ENCODE measurements around the gene SLC2A4RG. TPM values are rescaled to one million over a fixed set of nuclear protein-coding genes. Genes with fewer than 3 reads are reported as not detected.

Gene SLC2A4RG
- total RNA-seq, 1 donor from 2014 or later: 5.9 TPM

DNA sequence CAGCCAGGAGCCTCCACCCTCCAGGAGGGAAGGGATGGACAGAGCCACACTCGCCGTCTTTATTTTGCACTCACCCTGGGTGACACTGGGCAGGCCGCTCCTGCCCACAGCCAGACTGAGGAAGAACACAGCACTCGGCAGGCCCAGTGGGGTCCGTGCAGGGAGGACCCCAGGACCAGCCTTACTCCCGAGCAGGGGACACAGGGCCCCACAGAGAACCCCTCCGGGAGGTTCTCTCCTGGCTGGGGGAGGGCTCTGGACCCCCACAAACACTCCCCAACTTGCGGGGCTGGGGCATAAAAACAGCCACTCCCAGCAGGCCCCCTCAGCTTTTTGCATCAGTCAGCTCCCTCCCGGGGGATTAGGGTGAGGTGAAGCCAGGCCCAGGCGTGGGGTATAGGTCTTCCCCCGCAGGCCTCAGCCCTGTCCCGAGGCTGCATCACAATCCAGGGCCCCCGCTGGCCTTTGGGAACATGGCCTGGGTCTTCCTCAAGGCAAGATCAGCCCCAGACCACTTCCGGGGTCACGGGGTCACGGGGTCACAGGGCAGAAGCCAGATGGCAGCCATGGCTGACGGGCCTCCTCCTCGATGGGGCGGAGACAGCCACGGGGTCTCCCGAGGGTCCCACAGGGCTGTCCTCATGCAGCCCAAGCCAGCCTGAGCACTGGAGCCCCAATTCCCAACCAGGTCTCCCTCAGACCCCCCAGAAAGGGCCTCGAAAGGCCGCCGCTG, 39.9 kb upstream of the SLC2A4RG start:
- DNase-seq (ENCODE audit: low read depth in 2 of 2): no peak

DNA sequence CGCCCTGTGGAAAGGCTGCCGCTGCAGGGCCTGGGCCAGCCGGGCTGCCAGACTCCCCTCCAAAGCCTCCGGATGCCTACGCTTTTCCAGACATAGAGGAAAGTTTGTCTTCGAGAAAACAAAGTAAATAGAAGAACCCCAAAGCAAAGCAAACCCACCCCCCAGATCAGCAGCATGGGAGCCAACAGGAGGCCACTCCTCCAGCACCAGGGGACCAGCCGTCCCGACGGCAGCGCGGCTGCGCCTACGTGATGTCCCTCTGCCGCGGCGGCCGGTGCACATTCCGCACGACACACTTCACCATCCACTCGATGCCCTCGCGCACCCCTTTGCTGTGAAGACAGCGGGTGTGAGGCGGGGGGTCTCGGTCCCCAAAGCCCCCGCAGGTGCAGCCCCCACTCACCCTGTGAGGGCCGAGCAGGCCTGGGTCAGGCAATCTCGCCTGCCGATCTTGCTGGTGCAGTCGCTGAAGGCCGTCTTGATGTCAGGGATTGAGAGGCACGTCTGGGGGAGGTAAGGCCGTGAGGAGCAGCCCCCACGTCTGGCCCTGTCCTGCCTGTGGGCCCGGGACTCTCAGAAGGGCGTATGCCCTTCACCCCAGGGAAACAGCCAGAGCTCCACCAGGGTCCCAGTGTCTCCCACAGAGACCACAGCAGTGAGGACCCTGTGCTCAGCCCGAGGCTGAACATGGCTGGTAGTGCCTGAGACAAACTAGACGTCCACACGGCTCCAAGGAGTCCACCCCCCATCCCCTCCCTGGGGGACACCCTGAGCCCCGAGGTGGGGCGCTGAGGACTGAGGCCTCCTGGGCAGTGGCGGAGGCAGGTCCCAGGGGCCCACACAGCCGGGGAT, 39.2 kb upstream of the SLC2A4RG start:
- DNase-seq (ENCODE audit: low read depth in 2 of 2): no peak

DNA sequence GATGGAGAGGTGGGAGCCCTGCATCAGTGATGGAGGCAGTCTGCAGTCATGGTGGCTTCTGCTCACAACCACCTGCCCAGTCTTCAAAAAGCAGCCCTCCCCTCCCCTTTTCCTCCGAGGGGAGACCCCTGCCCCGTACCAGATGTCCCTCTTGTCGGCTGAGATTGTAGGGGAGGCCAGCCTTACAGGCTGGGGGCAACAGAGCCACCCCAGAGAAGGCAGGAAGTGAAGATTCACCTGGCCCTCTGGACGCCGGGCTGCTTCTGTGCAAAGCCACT, 38.6 kb upstream of the SLC2A4RG start:
- no peak for DNase-seq (ENCODE audit: low read depth in 2 of 2)

DNA sequence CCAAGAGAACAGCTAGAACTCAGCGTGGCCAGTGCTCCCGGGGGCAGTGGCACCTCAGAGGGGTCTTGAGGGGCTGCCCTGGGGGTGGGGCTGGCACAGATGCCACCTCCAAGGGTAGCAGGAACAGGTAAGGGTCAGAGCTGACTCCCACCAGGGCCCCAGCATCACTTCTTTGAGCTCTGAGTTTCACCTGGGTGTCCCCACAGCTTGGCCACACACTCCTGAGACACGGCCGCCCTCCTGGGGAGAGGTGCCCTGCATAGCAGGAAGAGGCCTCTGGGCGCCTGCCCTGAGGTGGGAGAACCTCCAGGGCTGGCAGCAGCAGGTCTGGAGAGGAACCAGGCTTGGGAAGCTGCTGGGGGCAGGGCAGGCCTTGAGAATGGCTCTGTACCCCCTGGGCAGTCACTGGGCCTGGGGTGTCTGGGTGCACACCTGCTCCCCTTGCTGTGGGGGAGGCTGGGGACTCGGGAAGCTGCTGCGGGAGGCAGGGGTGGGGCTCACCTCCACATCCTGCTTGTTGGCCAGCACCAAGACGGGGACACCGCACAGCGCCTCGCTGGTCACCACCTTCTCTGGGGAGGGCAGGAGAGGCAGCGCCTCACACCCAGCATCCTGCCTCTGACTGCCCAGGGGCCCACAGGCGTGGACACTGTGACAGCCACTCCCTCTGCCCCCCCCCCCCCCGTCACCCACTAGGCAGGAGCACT, 38.1 kb upstream of the SLC2A4RG start:
- no peak for DNase-seq (ENCODE audit: low read depth in 2 of 2)

DNA sequence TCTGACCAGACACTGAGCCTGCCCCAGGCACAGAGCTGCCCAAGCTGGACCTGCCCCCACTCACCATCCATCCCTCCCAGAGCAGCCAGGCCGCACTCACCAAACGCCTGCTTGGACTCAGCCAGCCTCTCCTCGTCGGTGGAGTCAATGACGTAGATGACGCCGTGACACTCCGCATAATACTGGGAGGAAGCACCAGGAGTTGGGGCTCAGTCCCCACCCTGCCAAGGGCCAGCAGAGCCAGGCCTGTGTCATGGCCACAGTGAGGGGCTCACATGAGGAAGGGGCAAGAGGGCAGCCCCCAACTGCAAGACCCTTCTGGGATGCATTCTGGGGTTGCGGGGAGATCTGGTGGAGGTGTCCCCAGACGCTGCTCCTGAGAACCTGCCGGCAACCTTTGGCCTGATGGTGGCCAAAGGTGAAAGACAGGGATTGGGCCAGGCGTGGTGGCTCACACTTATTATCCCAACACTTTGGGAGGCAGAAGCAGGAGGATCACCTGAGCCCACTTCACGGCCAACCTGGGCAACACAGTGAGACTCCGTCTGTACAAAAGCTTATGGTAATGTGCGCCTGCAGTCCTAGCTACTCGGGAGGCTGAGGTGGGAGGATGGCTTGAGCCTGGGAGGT, 37.4 kb upstream of the SLC2A4RG start:
- DNase-seq (ENCODE audit: low read depth in 2 of 2): no peak

DNA sequence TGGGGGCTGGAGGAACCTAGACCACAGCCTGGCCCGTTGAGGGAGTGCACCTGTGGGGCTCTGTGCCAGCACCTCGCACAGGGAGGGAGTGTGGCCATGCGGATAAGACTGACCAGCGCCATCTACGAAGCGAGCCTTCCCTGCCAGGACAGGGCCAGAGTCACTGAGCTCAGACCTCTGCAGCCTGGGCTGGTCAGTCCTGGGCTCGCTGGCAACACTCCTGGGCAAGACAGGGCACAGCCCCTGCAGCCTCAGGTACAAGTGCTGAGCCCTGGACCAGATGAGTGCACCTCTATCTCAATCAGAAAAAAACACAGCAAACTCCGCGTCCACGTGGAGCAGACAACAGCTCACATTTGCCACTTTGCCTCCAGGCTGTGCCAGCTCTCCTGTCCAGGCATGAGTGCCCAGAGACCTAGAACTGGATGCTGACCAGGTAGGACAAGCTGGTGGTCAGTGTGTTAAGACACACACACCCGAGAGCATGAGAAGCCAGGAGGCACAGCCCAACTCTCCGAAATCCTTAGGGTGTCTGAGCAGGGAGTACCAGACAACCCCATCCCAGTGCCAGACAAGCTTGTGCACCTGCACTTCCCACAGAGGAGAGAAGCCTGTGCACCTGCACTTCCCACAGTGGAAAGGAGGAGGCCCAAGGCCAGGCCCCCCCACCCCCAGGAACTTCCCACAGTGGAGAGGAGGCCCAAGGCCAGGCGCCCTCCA, 36.7 kb upstream of the SLC2A4RG start:
- DNase-seq (ENCODE audit: low read depth in 2 of 2): no peak

DNA sequence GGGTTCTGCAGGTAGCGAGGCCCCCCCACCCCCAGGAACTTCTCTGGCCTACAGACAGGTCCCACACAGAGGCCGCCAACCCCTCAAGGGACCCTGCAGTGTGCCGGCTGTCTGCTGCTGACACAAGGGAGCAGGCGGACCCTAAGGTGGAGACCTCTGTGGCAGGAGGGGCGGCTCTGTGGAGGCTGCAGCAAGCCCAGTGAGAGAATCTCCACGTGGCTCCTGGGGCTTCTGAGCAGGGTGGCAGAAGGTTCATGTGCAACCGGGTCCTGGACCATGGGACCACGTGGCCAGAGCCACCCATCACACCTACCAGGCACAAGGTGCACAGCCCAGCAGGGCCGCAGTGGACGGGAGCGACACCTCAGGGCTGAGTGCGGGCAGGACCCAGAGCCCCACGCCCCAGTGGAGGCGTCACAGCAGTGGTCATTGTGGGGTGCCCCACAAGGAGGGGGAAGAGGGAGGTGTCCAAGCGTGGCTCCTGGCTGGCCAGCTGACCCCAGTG, 36.1 kb upstream of the SLC2A4RG start:
- DNase-seq (ENCODE audit: low read depth in 2 of 2): no peak

DNA sequence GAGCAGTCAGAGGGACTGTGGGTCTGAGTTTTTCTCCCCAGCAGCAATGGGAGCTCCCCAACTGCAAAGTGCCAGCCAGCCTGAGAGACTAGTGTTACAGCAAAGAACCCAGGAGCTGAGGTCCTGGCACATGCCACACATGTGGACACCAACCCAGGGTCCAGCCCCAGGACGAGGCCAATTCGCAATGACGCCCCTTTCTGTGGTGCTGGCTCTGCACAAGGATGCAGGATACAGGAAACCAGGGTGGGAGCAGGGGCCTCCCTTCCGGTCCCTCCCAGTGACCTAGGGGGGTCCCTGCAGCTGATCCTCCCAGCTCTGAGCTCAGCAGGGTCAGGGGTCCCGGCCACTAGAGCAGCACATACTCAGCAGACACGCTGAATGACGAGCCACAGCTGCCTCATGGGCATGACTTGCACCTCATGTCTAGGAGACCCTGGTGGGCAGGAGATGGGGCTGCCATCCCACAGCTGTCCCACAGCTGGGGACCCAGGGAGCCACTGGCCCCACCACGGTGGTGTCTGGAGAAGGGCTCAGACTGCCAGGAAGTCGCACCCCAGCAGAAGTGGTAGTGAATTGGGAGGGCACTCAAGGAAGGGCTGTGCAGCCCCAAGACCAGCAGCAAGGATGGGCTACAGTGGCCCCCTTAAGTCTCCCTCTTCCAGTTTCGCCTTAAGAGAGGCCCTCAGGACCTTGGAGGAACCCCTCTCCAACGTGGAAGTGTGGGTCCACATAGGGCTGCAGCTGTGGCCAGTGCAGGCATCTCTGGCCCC, 35.4 kb upstream of the SLC2A4RG start:
- DNase-seq (ENCODE audit: low read depth in 2 of 2): no peak

DNA sequence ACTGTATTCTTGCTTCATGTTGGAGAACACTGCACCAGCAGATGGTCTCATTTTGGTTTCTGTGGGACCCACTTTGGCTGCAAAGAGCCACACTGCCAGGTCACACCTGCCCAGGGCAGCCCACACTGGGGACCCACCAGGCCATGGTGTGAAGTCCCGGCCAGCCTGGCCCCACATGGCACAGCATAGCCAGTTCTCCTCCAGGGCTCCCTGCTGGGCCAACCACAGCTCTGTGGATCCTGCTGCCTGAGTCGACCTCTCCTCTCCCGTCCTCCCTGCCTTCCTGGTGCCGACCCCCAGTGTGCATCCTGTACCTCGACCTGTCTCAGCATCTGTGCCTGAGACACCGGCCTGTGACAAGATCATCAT, 34.8 kb upstream of the SLC2A4RG start:
- no peak for DNase-seq (ENCODE audit: low read depth in 2 of 2)

DNA sequence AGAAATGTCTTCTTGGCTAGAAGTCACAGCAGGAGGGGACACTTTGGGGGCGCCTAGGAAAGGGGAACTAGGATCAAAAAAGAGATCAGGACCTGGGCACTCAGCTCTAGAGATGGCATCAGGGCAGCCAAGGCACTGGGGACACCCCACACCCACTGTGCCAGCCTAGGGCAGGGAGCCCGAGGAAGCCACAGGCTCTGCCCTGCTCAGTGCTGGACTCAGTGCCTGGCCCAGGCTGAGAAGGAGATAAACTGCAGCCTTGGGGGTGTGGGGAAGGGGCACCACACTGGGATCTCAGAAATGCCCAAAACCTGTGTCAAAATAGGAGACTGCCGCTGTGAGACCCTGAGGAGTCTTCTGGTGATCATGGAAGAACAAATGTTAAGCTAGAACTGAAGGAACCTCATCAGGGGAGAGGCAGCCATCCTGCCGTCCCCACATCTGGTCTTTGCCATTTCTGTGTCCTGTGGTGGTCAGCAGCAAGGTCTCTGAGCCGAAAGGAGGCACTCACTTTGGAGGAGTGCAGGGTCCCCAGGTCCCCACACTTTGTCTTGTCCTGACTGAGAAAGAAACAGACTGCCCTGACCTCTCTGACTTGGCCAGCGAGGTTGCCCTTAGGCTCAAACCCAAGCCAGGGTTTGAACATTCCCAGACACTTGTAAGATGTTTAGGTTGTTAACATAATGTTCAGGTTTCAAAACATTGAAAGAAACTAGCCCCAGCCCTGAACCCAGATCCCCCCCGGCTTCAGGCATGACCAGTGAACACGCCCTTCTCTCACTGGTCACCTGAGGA, 34.1 kb upstream of the SLC2A4RG start:
- DNase-seq (ENCODE audit: low read depth in 2 of 2): no peak

DNA sequence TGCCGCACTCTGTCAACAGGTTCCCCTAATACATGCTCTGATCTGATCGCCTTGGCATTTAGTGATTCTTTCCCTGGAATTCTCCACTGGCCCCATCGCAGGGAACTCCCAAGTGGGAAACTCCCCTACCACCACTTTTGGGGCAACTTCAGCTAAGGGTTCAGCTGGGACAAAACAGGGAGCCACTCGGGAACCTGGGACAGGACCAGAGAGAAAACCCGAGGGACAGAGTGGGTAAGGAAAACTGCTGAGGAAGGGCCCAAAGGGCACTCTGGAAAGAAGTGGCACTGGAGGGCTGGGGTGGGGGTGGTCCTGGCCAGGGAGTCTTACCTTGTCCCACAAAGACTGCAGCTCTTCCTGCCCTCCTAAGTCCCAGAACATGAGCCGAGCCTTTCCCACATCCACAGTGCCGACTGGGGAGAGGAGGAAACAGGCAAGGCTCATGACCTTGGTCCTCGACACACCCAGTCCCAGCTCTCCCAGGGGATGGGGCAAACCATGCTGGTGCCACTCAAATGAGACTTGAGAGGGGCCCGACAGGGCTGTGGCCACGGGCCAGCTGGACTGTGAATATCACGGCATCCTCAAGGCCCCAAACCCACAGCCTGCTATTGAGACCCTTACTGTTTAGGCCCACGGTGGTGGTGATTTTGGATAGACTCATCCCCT, 33.4 kb upstream of the SLC2A4RG start:
- DNase-seq (ENCODE audit: low read depth in 2 of 2): peak in 1 of 2 donors; percentile 5

DNA sequence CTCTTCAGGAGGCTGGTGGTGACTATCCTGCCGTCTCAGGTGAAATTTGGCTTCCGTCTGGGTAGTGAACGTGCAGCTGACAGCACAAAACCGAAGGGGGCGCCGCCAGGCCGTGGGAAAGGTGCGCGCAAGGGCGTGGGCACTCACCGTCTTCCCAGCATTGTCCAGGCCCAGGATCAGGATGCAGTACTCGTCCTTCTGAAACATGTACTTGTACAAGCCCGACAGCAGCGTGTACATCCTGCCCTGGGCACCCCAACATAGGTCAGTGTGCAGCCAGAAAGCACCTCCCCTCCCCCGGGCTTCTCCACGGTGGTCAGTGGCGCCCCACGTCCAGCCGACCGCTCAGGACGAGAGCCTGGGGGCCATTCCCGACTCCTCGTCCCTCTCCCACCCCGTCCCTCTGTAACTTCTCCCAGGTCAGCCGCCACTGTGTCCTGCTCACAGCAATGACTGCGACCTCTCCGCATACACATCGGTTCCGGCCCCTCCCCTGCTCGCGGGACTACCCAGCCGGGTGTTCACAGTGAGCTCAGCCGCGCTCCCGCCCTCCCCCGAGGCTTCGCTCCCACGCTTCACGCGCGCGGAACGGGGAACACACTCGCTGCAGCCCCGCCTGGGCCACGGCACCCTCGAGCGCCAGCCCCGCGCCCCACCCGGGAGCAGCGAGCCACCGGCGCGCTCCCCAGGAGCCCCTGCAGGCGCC, 32.6 kb upstream of the SLC2A4RG start:
- DNase-seq (ENCODE audit: low read depth in 2 of 2): peak; percentile 29 to 67

DNA sequence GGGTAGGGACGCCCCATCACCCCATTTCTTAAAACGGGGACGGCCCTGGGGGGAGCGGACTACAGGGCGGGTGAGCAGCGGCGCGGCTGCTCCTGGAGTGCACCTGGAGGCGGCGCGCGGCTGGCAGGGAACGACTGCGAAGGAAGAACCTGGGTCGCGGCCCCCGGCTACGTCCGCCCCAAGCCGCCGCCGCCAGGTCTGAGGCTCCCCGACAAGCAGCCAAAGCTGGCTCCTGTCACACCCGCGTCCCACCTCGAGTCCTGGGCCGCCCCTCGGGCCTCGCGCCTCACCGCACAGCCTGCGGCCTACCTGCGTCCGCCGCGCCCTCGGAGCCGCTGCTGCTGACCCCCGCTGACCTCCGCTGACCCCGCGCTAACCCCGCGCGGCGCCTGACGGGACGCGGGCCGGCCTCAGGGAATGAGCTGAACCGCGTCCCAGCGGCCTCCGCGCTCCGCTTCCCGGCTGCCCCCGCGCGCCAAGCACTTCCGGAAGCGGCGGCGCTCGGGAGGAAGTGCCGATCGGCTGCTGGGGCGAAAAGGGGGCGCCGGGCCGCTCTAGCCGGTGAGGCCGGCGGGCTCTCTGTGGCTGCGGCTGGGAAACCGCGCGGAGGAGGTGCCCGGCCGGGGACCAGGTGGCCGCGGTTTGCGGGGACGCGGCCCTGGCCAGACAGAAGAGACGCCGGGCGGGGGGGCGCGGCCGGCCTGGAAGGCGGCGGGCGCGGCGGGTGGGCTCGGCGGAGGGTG, 31.8 kb upstream of the SLC2A4RG start, which contains the start of the genes ARFRP1 and ZGPAT:
ARFRP1 (minus strand) TSS at position 419 of the 743 bp plus-strand sequence. CDS start 885 bp downstream, outside the sequence.
ZGPAT (plus strand) TSS at position 482 of the 743 bp plus-strand sequence. CDS start 542 bp downstream, outside the sequence.
- peak; percentile 55 to 89 for DNase-seq (ENCODE audit: low read depth in 2 of 2)

DNA sequence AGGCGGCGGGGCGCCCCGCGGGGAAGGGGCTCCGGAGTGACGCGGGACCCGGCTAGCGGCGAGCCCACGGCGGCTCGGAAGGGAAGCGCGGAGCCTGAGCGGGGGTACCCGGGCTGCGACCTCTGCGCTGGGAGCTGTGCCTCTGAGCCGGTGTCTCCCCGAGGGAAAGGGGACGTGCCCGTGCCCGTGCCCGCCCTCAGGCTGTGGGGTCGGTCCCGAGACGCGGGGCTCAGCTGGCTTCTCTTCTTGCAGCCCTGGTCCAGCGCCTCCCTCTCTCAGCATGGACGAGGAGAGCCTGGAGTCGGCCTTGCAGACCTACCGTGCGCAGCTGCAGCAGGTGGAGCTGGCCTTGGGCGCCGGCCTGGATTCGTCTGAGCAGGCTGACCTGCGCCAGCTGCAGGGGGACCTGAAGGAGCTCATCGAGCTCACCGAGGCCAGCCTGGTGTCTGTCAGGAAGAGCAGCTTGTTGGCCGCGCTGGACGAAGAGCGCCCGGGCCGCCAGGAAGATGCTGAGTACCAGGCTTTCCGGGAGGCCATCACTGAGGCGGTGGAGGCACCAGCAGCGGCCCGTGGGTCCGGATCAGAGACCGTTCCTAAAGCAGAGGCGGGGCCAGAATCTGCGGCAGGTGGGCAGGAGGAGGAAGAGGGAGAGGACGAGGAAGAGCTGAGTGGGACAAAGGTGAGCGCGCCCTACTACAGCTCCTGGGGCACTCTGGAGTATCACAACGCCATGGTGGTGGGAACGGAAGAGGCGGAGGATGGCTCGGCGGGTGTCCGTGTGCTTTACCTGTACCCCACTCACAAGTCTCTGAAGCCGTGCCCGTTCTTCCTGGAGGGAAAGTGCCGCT, 31.1 kb upstream of the SLC2A4RG start:
- no peak for DNase-seq (ENCODE audit: low read depth in 2 of 2)

DNA sequence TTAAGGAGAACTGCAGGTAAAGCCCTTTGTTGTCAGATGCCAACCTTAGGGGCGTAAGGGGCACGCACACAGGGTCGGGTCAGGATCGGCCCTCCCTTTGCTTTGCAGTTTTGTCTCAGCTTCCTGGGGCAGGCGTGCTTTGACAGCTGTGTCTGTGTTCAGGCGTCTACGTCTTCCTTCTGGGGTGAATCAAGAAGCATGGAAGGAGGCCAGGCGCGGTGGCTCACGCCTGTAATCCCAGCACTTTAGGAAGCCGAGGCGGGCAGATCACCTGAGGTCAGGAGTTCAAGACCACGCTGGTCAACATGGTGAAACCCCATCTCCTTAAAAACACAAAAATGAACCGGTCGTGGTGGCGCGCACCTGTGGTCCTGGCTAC, 30.4 kb upstream of the SLC2A4RG start:
- no peak for DNase-seq (ENCODE audit: low read depth in 2 of 2)

DNA sequence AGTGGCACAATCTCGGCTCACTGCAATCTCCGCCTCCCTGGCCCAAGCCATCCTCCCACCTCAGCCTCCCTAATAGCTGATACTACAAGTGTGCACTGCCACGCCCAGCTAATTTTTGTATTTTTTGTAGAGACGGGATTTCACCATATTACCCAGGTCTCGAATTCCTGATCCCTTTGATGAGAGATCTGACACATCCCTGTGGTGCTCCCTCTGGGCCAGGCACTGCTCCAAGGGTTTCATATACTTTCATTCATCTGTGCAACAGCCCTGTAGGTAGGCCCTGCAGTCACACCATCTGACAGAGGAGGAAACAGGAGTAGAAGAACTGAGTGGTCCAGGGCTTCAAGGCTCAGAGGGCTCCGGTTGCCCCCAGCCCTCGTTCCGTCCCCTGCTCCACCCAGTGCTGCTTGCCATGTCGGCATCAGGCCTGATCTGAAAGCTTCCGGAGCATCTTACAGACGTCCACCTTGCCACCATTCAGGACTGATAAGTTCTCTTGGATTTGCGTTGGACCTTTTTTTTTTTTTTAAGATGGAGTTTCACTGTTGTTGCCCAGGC, 28.4 kb upstream of the SLC2A4RG start:
- DNase-seq (ENCODE audit: low read depth in 2 of 2): no peak
